Fibroblast of skin of abdomen (primary cell): ENCODE measurements around the gene SLC6A16.
A peak's percentile ranks its signal among the peaks of the same experiment; 100 is the strongest.
"Not testable (repeated sequence)": the region's sequence is repeated elsewhere in the genome, so short reads cannot be mapped to it uniquely, and the experiment has no call there.

Experiments
- DNase-seq: peaks from one replicate; pipeline ENCODE4 v3.0.0-alpha.2; 2013

Gene SLC6A16

GRCh38 chr19:49344505-49345423, 19.8 kb upstream of the SLC6A16 start:
- no peak for DNase-seq

GRCh38 chr19:49343123-49343522, 18.1 kb upstream of the SLC6A16 start:
- DNase-seq, result no peak

GRCh38 chr19:49342291-49342721, 17.3 kb upstream of the SLC6A16 start:
- DNase-seq, result no peak

GRCh38 chr19:49340865-49341718, 16.1 kb upstream of the SLC6A16 start:
- no peak for DNase-seq

- no peak for DNase-seq
Measured at GRCh38 chr19:49340069-49340864, 15.3 kb upstream of the SLC6A16 start.

GRCh38 chr19:49339301-49340068, 14.5 kb upstream of the SLC6A16 start:
- DNase-seq, result peak; percentile 87

GRCh38 chr19:49338691-49339300, 13.8 kb upstream of the SLC6A16 start:
- no peak for DNase-seq

GRCh38 chr19:49338023-49338677, 13.2 kb upstream of the SLC6A16 start:
- DNase-seq, result no peak

- DNase-seq, result no peak
Measured at GRCh38 chr19:49337267-49338022, 12.5 kb upstream of the SLC6A16 start.

GRCh38 chr19:49336482-49337266, 11.7 kb upstream of the SLC6A16 start:
- no peak for DNase-seq

- DNase-seq, result no peak
Measured at GRCh38 chr19:49335784-49336481, 10.9 kb upstream of the SLC6A16 start.

- no peak for DNase-seq
Measured at GRCh38 chr19:49335071-49335783, 10.2 kb upstream of the SLC6A16 start, which contains the start of gene CD37. TSS of gene CD37 (plus strand) at chr19:49335406. CDS start at chr19:49335541, 135 bp downstream.

- DNase-seq, result no peak
Measured at GRCh38 chr19:49333811-49334288, 8.9 kb upstream of the SLC6A16 start.

- DNase-seq, result peak; percentile 12
Measured at GRCh38 chr19:49333418-49333805, 8.4 kb upstream of the SLC6A16 start.

GRCh38 chr19:49332691-49333417, 7.9 kb upstream of the SLC6A16 start:
- not testable (repeated sequence) for DNase-seq

GRCh38 chr19:49331616-49332055, 6.6 kb upstream of the SLC6A16 start:
- peak; percentile 39 for DNase-seq

GRCh38 chr19:49331187-49331586, 6.2 kb upstream of the SLC6A16 start:
- DNase-seq, result not testable (repeated sequence)
